Sigmoid colon (tissue), 7 donors: ENCODE results near the gene INTS4. TPM values are rescaled to one million over a fixed set of nuclear protein-coding genes. Genes with fewer than 3 reads are reported as not detected.

Experiments used
- DNase-seq: peaks from one replicate; pipeline ENCODE4 v3.0.0-alpha.2; 2019
- H3K27ac ChIP-seq, 4 donors: fragments of 200-600 bp; sonication (generic); one replicate each; pipeline ENCODE4 v1.5.1; 2016 to 2019; ENCODE audit warnings: mild to moderate bottlenecking in 1 of 4
- H3K27me3 ChIP-seq, 3 donors: fragments of 200-600 bp; sonication (generic); one replicate each; pipeline ENCODE4 v1.5.1; 2019; ENCODE audit warnings: mild to moderate bottlenecking in 1 of 3
- H3K36me3 ChIP-seq, 4 donors: fragments of 200-600 bp; sonication (generic); one replicate each; pipeline ENCODE4 v1.5.1; 2016 to 2019
- H3K4me1 ChIP-seq, 4 donors: fragments of 200-600 bp; sonication (generic); one replicate each; pipeline ENCODE4 v1.5.1; 2017 to 2019
- H3K4me3 ChIP-seq, 4 donors: fragments of 200-600 bp; sonication (generic); one replicate each; pipeline ENCODE4 v1.5.1; 2017 to 2019; ENCODE audit warnings: mild to moderate bottlenecking in 2 of 4, moderate library complexity in 1 of 4
- H3K9me3 ChIP-seq, 4 donors: fragments of 200-600 bp in 3 of 4; sonication (generic) in 3 of 4; one replicate each; pipeline versions ENCODE4 v1.5.1 to v1.6.1; 2013 to 2019
- EP300 ChIP-seq, 4 donors: sonication (generic); formaldehyde crosslinking; IDR thresholded peaks; one replicate each; pipeline ENCODE4 v1.6.1; 2017; ENCODE audit warnings: antibody characterized with exemption in 4 of 4
- POLR2A ChIP-seq, 2 donors: fragments of 450-650 bp; IDR thresholded peaks; one replicate each; pipeline ENCODE4 v1.6.1; 2016; ENCODE audit warnings: antibody characterized with exemption in 2 of 2, mild to moderate bottlenecking in 2 of 2, moderate library complexity in 2 of 2
- POLR2AphosphoS5 ChIP-seq, 4 donors: sonication (generic); formaldehyde crosslinking; IDR thresholded peaks; one replicate each; pipeline ENCODE4 v1.6.1; 2017; ENCODE audit warnings: antibody characterized with exemption in 4 of 4
- WGBS, 2 donors: extraction: QIAGEN DNeasy Blood & Tissue Kit; methylation state at CpG; one replicate each; pipeline ENCODE4 v1.1.7; 2013; 5-methylcytosine and 5-hydroxymethylcytosine counted together
- intact Hi-C: fragments of 100-400 bp; cut with DNase I; formaldehyde crosslinking; loops from one replicate; pipeline ENCODE4 v1.15.1; 2023
- polyA plus RNA-seq, 3 donors: library from polyadenylated mRNA; stranded (reverse); fragments of 200-250 nt; gene quantifications; one replicate each; pipeline ENCODE4 v1.2.3, GENCODE V29; 2013
- small RNA-seq, 3 donors: library from RNA; depleted of rRNA; stranded (forward); fragments of <200 nt; gene quantifications; one replicate each; pipeline ENCODE3, GENCODE V24; 2016
- total RNA-seq, 4 donors: library from RNA; depleted of rRNA; stranded (reverse); fragments of >200 nt; gene quantifications; one replicate each; pipeline ENCODE4 v1.1.0, GENCODE V29; 2016
- TF ChIP-seq, protein P1 (sequence below), 4 experiments: fragments of 450-650 bp in 3 of 4; fragments of 200-600 bp in 1 of 4; IDR thresholded peaks; one replicate each; pipeline ENCODE4 v1.5.1; 2016 to 2019; ENCODE audit warnings: antibody characterized with exemption in 4 of 4, mild to moderate bottlenecking in 3 of 4, moderate library complexity in 2 of 4
- donor health status: healthy with polysubstance abuse.
- donor health status: Bipolar disorder and iron deficiency.
- donor health status: healthy.

The INTS4 gene
- total and polyA plus RNA-seq, 7 donors, result 11.1 to 32.1 (median 26.3) TPM

DNA sequence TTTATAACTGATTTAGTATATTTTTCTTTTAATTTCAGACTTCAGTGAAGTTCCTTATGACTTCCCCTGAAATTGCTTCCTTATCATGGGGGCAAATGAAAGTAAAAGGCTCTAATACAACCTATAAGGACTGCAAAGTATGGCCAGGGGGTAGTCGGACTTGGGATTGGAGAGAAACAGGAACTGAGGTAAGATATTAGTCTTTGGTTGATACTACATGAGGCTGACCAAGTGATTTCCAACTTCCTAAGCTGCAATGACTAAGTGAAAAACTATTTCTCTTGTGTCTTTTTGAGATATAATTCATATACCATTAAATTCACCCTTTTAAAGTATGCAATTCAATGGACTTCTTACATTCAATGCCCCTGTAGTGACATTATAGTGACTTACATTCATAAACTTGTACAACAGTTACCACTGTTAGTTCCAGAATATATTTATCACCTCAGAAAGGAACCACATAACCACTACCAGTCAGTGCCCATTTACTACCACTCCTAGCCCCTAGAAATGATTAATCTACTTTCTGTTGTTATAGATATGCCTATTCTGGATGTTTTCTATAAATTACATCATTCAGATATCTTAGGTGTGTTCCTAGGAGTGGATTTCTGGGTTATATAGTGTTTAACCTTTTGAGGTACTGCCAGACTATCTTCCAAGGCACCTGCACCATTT lies 151.9 kb downstream of the INTS4 start:
- no peak for DNase-seq
- no peaks in the 10 kb centered on the region for H3K4me1 ChIP-seq
- WGBS, 2 donors, result 62 to 82% methylated on average over 1 of the region's 1 CpG
- no peak overlapping the region for H3K27ac ChIP-seq
- no peak overlapping the region for H3K4me3 ChIP-seq
- intact Hi-C loops, result no loop called here
- no peaks in the 10 kb centered on the region for H3K9me3 ChIP-seq
- peaks cover 3 to 70% (median 16%) of the 10 kb centered on the region in 4 donors for H3K36me3 ChIP-seq
- no peaks in the 10 kb centered on the region for H3K27me3 ChIP-seq
- TF ChIP-seq POLR2A (IDR thresholded peaks at IDR 0.05) (no peak), POLR2AphosphoS5 (IDR thresholded peaks at IDR 0.05) (no peak), EP300 (IDR thresholded peaks at IDR 0.05) (no peak)

DNA sequence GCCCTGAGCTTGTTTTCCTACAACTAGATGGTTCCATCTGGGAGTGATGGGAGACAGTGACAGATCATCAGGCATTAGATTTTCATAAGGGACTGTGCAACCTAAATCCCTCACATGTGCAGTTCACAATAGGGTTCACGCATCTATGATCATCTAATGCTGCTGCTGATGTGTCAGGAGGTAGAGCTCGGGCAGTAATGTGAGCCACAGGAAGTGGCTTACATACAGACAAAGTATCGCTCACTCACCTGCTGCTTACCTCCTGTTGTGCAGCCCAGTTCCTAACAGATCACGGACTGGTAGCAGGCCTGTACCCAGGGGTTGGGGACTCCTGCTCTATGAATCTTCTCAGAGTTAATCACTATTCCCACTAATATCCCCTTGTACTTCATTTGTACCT lies 161.2 kb downstream of the INTS4 start:
- intact Hi-C loops, result no loop called here
- no peaks in the 10 kb centered on the region for H3K4me1 ChIP-seq
- H3K9me3 ChIP-seq, result no peaks in the 10 kb centered on the region
- TF ChIP-seq POLR2A (IDR thresholded peaks at IDR 0.05) (no peak), POLR2AphosphoS5 (IDR thresholded peaks at IDR 0.05) (no peak), EP300 (IDR thresholded peaks at IDR 0.05) (no peak)
- TF ChIP-seq, protein P1, sequence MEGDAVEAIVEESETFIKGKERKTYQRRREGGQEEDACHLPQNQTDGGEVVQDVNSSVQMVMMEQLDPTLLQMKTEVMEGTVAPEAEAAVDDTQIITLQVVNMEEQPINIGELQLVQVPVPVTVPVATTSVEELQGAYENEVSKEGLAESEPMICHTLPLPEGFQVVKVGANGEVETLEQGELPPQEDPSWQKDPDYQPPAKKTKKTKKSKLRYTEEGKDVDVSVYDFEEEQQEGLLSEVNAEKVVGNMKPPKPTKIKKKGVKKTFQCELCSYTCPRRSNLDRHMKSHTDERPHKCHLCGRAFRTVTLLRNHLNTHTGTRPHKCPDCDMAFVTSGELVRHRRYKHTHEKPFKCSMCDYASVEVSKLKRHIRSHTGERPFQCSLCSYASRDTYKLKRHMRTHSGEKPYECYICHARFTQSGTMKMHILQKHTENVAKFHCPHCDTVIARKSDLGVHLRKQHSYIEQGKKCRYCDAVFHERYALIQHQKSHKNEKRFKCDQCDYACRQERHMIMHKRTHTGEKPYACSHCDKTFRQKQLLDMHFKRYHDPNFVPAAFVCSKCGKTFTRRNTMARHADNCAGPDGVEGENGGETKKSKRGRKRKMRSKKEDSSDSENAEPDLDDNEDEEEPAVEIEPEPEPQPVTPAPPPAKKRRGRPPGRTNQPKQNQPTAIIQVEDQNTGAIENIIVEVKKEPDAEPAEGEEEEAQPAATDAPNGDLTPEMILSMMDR (IDR thresholded peaks at IDR 0.05), result no peak
- DNase-seq, result no peak
- WGBS, 2 donors, result 90 to 95% methylated on average over 4 of the region's 4 CpGs
- H3K27me3 ChIP-seq, result no peaks in the 10 kb centered on the region
- H3K27ac ChIP-seq, result no peak overlapping the region
- no peak overlapping the region for H3K4me3 ChIP-seq
- H3K36me3 ChIP-seq, result no peaks in the 10 kb centered on the region

DNA sequence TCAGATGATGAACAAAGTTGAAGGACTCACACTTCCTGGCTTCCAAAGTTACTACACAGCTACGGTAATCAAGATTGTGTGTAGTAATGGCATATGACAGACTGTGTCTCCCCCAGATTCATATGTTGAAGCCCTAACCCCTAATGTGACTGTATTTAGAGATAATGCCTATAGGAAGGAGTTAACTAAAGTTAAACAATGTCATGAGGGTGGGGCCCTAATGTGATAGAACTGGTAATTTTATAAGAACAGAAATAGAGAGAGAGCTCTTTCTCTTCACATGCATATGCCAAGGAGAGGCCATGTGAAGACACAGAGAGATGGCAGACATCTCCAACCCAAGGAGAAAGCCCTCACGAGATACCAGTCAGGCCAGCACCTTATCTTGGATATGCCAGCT lies 165.5 kb downstream of the INTS4 start:
- no peaks in the 10 kb centered on the region for H3K36me3 ChIP-seq
- H3K27ac ChIP-seq, result no peak overlapping the region
- no peak overlapping the region for H3K4me3 ChIP-seq
- no peaks in the 10 kb centered on the region for H3K9me3 ChIP-seq
- no peak for DNase-seq
- no peaks in the 10 kb centered on the region for H3K27me3 ChIP-seq
- TF ChIP-seq EP300 (IDR thresholded peaks at IDR 0.05) (no peak), POLR2A (IDR thresholded peaks at IDR 0.05) (no peak), POLR2AphosphoS5 (IDR thresholded peaks at IDR 0.05) (no peak)
- TF ChIP-seq, protein P1 (IDR thresholded peaks at IDR 0.05), result no peak
- H3K4me1 ChIP-seq, result peaks cover 0 to 10% (median 8%) of the 10 kb centered on the region in 4 donors
- WGBS, 2 donors, result 97 to 98% methylated on average over 2 of the region's 2 CpGs
- intact Hi-C loops, result loop anchor here (10.0 kb wide), 1 partner anchor 86 kb away; no protein-coding TSS in a partner anchor

Small RNA genes lying within 50 kb of the gene (small RNA-seq; reads per million reads assigned to genes)
- gene AP002812.4, result 0 reads per million in 3 donors

Other genes with a start within 250 kb of the INTS4 start
- 10 to 100 TPM; 61.5 to 90.7 (median 75.6) TPM for gene RSF1, start 173.9 kb downstream of the INTS4 start, total RNA-seq
- gene RSF1, start 173.9 kb downstream of the INTS4 start, polyA plus RNA-seq, result 10 to 100 TPM in 2 of 3 donors, 1 to 10 TPM in 1; 9.6 to 14.1 (median 10.2) TPM
- 10 to 100 TPM; 29.1 to 66.7 (median 43.7) TPM for gene AAMDC, start 173.5 kb downstream of the INTS4 start, total RNA-seq
- 10 to 100 TPM; 36.4 to 85.3 (median 63.6) TPM for gene AAMDC, start 173.5 kb downstream of the INTS4 start, polyA plus RNA-seq
- 1 to 10 TPM; 2.5 to 4.5 (median 2.6) TPM for gene KCTD14, start 28.6 kb upstream of the INTS4 start, total RNA-seq
- 10 to 100 TPM; 11.6 to 22.8 (median 15.0) TPM for gene KCTD14, start 28.6 kb upstream of the INTS4 start, polyA plus RNA-seq
- 1 to 10 TPM in 1 of 4 donors, not detected in 3; 1.8 TPM for gene THRSP, start 69.2 kb upstream of the INTS4 start, total RNA-seq
- gene THRSP, start 69.2 kb upstream of the INTS4 start, polyA plus RNA-seq, result 1 to 10 TPM in 1 of 3 donors, not detected in 2; 3.4 TPM
- gene NDUFC2, start 85.2 kb upstream of the INTS4 start, total RNA-seq, result 100 to 1,000 TPM in 2 of 4 donors, 10 to 100 TPM in 2; 55.9 to 109 (median 93.8) TPM
- gene NDUFC2, start 85.2 kb upstream of the INTS4 start, polyA plus RNA-seq, result 100 to 1,000 TPM; 123 to 246 (median 131) TPM
- gene ALG8, start 145.0 kb upstream of the INTS4 start, total RNA-seq, result 10 to 100 TPM; 15.6 to 26.4 (median 24.2) TPM
- gene ALG8, start 145.0 kb upstream of the INTS4 start, polyA plus RNA-seq, result 10 to 100 TPM; 13.2 to 24.2 (median 15.0) TPM
- gene KCTD21, start 194.0 kb upstream of the INTS4 start, total RNA-seq, result 10 to 100 TPM in 2 of 4 donors, 1 to 10 TPM in 2; 5.4 to 18.8 (median 9.2) TPM
- 1 to 10 TPM; 4.2 to 7.4 (median 4.5) TPM for gene KCTD21, start 194.0 kb upstream of the INTS4 start, polyA plus RNA-seq
- 10 to 100 TPM in 2 of 4 donors, 1 to 10 TPM in 2; 6.7 to 23.3 (median 10.6) TPM for gene USP35, start 194.3 kb upstream of the INTS4 start, total RNA-seq
- gene USP35, start 194.3 kb upstream of the INTS4 start, polyA plus RNA-seq, result 1 to 10 TPM; 1.2 to 6.5 (median 2.1) TPM